Measurements from ENCODE around the gene PAH. TPM values are rescaled to one million over a fixed set of nuclear protein-coding genes. Genes with fewer than 3 reads are reported as not detected.

The PAH gene
- total and polyA plus RNA-seq, 2 of the 4 experiments (the other 2 are of a cell fraction) = not detected

DNA sequence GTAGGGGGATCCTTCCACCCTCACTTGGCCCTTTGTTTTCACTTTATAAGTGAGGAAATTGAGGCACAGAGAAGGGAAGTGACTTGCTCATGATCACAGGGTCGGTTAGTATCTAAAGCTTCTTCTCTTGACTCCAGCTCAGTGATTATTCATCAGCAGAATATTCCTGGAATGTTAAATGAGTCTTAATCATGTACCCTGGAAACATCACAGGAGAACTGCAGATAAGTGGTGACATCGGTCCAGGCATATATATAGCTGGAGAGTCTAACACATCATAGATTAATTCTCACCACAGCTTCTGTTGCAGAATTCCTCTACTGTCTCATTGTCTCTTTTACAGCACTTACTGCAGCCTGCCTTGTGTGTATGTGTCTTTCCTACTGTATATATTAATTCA is 69.9 kb downstream of the PAH start:
- DNase-seq = no peak
- CTCF ChIA-PET = no interaction called here
- no peak overlapping the region for H2AFZ ChIP-seq (replicated peaks; ENCODE audit: low read length, poor library complexity)

More for the DNA sequence above, 69.9 kb downstream of the PAH start:
- TF ChIP-seq MXI1 (IDR thresholded peaks at IDR 0.05; ENCODE audit: borderline replicate concordance, low read depth, low read length) (no peak), RFX5 (IDR thresholded peaks at IDR 0.05; ENCODE audit: low read depth, low read length) (no peak), RAD21 (IDR thresholded peaks at IDR 0.05; ENCODE audit: low read length) (no peak), SMC3 (IDR thresholded peaks at IDR 0.05; ENCODE audit: low read depth, low read length) (no peak), BHLHE40 (IDR thresholded peaks at IDR 0.05; ENCODE audit: low read depth, low read length) (no peak), MAFK (IDR thresholded peaks at IDR 0.05; ENCODE audit: low read depth, low read length) (no peak), FOS (IDR thresholded peaks at IDR 0.05; ENCODE audit: low read depth, low read length) (no peak), RCOR1 (IDR thresholded peaks at IDR 0.05; ENCODE audit: insufficient replicate concordance, low read length) (no peak), POLR2A (IDR thresholded peaks at IDR 0.05; ENCODE audit: low read depth, low read length) (no peak), MAZ (IDR thresholded peaks at IDR 0.05; ENCODE audit: borderline replicate concordance, low read depth, low read length) (no peak), NFE2L2 (IDR thresholded peaks at IDR 0.05; ENCODE audit: low read depth, low read length) (no peak)
- TF ChIP-seq, protein P1, sequence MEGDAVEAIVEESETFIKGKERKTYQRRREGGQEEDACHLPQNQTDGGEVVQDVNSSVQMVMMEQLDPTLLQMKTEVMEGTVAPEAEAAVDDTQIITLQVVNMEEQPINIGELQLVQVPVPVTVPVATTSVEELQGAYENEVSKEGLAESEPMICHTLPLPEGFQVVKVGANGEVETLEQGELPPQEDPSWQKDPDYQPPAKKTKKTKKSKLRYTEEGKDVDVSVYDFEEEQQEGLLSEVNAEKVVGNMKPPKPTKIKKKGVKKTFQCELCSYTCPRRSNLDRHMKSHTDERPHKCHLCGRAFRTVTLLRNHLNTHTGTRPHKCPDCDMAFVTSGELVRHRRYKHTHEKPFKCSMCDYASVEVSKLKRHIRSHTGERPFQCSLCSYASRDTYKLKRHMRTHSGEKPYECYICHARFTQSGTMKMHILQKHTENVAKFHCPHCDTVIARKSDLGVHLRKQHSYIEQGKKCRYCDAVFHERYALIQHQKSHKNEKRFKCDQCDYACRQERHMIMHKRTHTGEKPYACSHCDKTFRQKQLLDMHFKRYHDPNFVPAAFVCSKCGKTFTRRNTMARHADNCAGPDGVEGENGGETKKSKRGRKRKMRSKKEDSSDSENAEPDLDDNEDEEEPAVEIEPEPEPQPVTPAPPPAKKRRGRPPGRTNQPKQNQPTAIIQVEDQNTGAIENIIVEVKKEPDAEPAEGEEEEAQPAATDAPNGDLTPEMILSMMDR (conservative IDR thresholded peaks at IDR 0.05; ENCODE audit: low read depth, low read length) = no peak
- TF ChIP-seq, protein P2, sequence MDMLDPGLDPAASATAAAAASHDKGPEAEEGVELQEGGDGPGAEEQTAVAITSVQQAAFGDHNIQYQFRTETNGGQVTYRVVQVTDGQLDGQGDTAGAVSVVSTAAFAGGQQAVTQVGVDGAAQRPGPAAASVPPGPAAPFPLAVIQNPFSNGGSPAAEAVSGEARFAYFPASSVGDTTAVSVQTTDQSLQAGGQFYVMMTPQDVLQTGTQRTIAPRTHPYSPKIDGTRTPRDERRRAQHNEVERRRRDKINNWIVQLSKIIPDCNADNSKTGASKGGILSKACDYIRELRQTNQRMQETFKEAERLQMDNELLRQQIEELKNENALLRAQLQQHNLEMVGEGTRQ (IDR thresholded peaks at IDR 0.05; ENCODE audit: low read depth, low read length) = no peak
- H3K4me3 ChIP-seq (ENCODE audit: insufficient read depth, low read depth, low read length) = no peak overlapping the region
- BruUV-seq (replicated peaks) = no TSS peak
- no peaks in the 10 kb centered on the region for H3K4me1 ChIP-seq (ENCODE audit: control insufficient read depth, insufficient read depth, low read length)
- H3K27me3 ChIP-seq (ENCODE audit: control insufficient read depth, insufficient read depth, low read length) = no peaks in the 10 kb centered on the region
- no peak overlapping the region for H3K9ac ChIP-seq (ENCODE audit: low read depth, low read length)
- no peak overlapping the region for H2BK120ac ChIP-seq (ENCODE audit: low read depth, low read length)
- no peak overlapping the region for H3K18ac ChIP-seq (ENCODE audit: low read depth, low read length)
- no peak overlapping the region for H2BK15ac ChIP-seq (ENCODE audit: low read depth, low read length)
- H3K36me3 ChIP-seq (ENCODE audit: control insufficient read depth, insufficient read depth, low read length) = no peaks in the 10 kb centered on the region
- no peak overlapping the region for H4K91ac ChIP-seq (ENCODE audit: insufficient read depth, low read depth, low read length)
- no peak overlapping the region for H3K56ac ChIP-seq (ENCODE audit: extremely low read depth, insufficient read depth, low read length)
- no peak overlapping the region for H2BK20ac ChIP-seq (ENCODE audit: low read depth, low read length)
- no peak overlapping the region for H4K8ac ChIP-seq (ENCODE audit: low read depth in 2 of 2, low read length in 2 of 2)
- H3K14ac ChIP-seq (replicated peaks; ENCODE audit: low read depth, low read length) = no peak overlapping the region
- no peak overlapping the region for H2AK5ac ChIP-seq (ENCODE audit: low read depth, low read length)
- H3K4ac ChIP-seq (ENCODE audit: low read depth, low read length) = no peak overlapping the region
- H2BK5ac ChIP-seq (ENCODE audit: low read depth, low read length, poor library complexity, severe bottlenecking) = no peak overlapping the region
- WGBS, 2 experiments (ENCODE audit: extremely low coverage in 2 of 2, insufficient read length in 1 of 2) = no CpG with 5 or more reads among the region's 2 CpGs
- no peak for ATAC-seq (ENCODE audit: low read depth)
- peaks cover 20% of the 10 kb centered on the region; the same call in 1 of the 2 replicates for H3K9me3 ChIP-seq (ENCODE audit: control insufficient read depth, insufficient read depth, low read length)
- POLR2A ChIA-PET (ENCODE audit: unreplicated experiment) = no interaction called here
- no peak overlapping the region for H2AK9ac ChIP-seq (replicated peaks; ENCODE audit: low read depth, low read length, poor library complexity)
- H3K4me2 ChIP-seq (ENCODE audit: low read depth, low read length) = no peak overlapping the region
- no peak overlapping the region for H3K27ac ChIP-seq (ENCODE audit: insufficient read depth, low read length)
- in situ Hi-C loops (cut with MboI; ENCODE audit: low sequenced_read_pairs) (no loop called here), intact Hi-C loops (cut with micrococcal nuclease) (no loop called here), dilution Hi-C loops (cut with HindIII; ENCODE audit: low sequenced_read_pairs, unreplicated experiment) (no loop called here)
- no peaks in the 10 kb centered on the region for H4K20me1 ChIP-seq (ENCODE audit: insufficient read depth, low read length)
- H3K79me1 ChIP-seq (ENCODE audit: low read depth in 1 of 2, low read length in 2 of 2) = no peaks in the 10 kb centered on the region
- no peaks in the 10 kb centered on the region for H3K9me1 ChIP-seq (ENCODE audit: insufficient read depth, low read length)
- H3K23ac ChIP-seq (ENCODE audit: low read depth, low read length) = no peak overlapping the region
- no peak overlapping the region for H4K5ac ChIP-seq (ENCODE audit: low read depth, low read length)

Data from IMR-90 (cell line).